Measurements from ENCODE around the gene CDH16. TPM values are rescaled to one million over a fixed set of nuclear protein-coding genes. Genes with fewer than 3 reads are reported as not detected.

Gene CDH16
- polyA plus RNA-seq, 3 donors: 228 to 269 (median 251) TPM

GRCh38 chr16:66913081-66913480 is 5.6 kb downstream of the CDH16 start:
- DNase-seq (ENCODE audit: low read depth in 3 of 3, low spot score in 2 of 3): no peak

- DNase-seq (ENCODE audit: low read depth in 3 of 3, low spot score in 2 of 3): no peak
Observed at GRCh38 chr16:66911801-66912200, 6.9 kb downstream of the CDH16 start.

- no peak for DNase-seq (ENCODE audit: low read depth in 3 of 3, low spot score in 2 of 3)
Observed at GRCh38 chr16:66911112-66911511, 7.6 kb downstream of the CDH16 start.

- no peak for DNase-seq (ENCODE audit: low read depth in 3 of 3, low spot score in 2 of 3)
Observed at GRCh38 chr16:66910175-66910940, 8.3 kb downstream of the CDH16 start.

GRCh38 chr16:66908762-66909559 is 9.7 kb downstream of the CDH16 start:
- no peak for DNase-seq (ENCODE audit: low read depth in 3 of 3, low spot score in 2 of 3)

GRCh38 chr16:66908116-66908515 is 10.6 kb downstream of the CDH16 start:
- no peak for DNase-seq (ENCODE audit: low read depth in 3 of 3, low spot score in 2 of 3)

GRCh38 chr16:66906916-66907836 is 11.5 kb downstream of the CDH16 start:
- DNase-seq (ENCODE audit: low read depth in 3 of 3, low spot score in 2 of 3): no peak

GRCh38 chr16:66905633-66906539 is 12.8 kb downstream of the CDH16 start:
- DNase-seq (ENCODE audit: low read depth in 3 of 3, low spot score in 2 of 3): no peak

GRCh38 chr16:66904846-66905632 is 13.6 kb downstream of the CDH16 start:
- no peak for DNase-seq (ENCODE audit: low read depth in 3 of 3, low spot score in 2 of 3)

- no peak for DNase-seq (ENCODE audit: low read depth in 3 of 3, low spot score in 2 of 3)
Observed at GRCh38 chr16:66904428-66904845, 14.2 kb downstream of the CDH16 start.

- no peak for DNase-seq (ENCODE audit: low read depth in 3 of 3, low spot score in 2 of 3)
Observed at GRCh38 chr16:66903544-66904427, 14.9 kb downstream of the CDH16 start.

GRCh38 chr16:66902648-66903543 is 15.8 kb downstream of the CDH16 start:
- no peak for DNase-seq (ENCODE audit: low read depth in 3 of 3, low spot score in 2 of 3)

GRCh38 chr16:66901626-66902025 is 17.1 kb downstream of the CDH16 start:
- DNase-seq (ENCODE audit: low read depth in 3 of 3, low spot score in 2 of 3): no peak

- DNase-seq (ENCODE audit: low read depth in 3 of 3, low spot score in 2 of 3): no peak
Observed at GRCh38 chr16:66900721-66901441, 17.8 kb downstream of the CDH16 start.

GRCh38 chr16:66899945-66900710 is 18.6 kb downstream of the CDH16 start:
- peak in 2 of 3 donors; percentile 67 to 81 for DNase-seq (ENCODE audit: low read depth in 3 of 3, low spot score in 2 of 3)

All from right renal cortex interstitium (tissue), 3 donors.